CD4-positive, CD25-positive, alpha-beta regulatory T cell (primary cell): ENCODE measurements around the gene ACACB. TPM values are rescaled to one million over a fixed set of nuclear protein-coding genes. Genes with fewer than 3 reads are reported as not detected.

ENCODE experiments used
- ATAC-seq, 2 donors: fragments of 150-1000 bp; cut with Tn5 transposase; one replicate each; pipeline ENCODE4 v1.10.0; 2021; ENCODE audit warnings: low read depth in 2 of 2, moderate number of reproducible peaks in 2 of 2, moderate library complexity in 1 of 2
- DNase-seq, 3 donors: peaks; one replicate each; pipeline versions ENCODE4 v3.0.0 to v3.0.0-alpha.2; 2012 to 2022; ENCODE audit warnings: mixed read lengths in 1 of 3
- H3K27ac ChIP-seq: one replicate; pipeline ENCODE4 v1.7.0; 2013; ENCODE audit warnings: mild to moderate bottlenecking, low read length; ENCODE audit not compliant: insufficient read depth, poor library complexity, severe bottlenecking
- H3K27me3 ChIP-seq: one replicate; pipeline ENCODE4 v1.7.0; 2013; ENCODE audit warnings: low read length; ENCODE audit not compliant: control insufficient read depth, insufficient read depth
- H3K36me3 ChIP-seq: one replicate; pipeline ENCODE4 v1.7.0; 2013; ENCODE audit warnings: mild to moderate bottlenecking, low read length, moderate library complexity; ENCODE audit not compliant: control insufficient read depth, insufficient read depth
- H3K4me1 ChIP-seq: 2 replicates; pipeline ENCODE4 v1.7.0; 2013; ENCODE audit warnings: mild to moderate bottlenecking, low read length; ENCODE audit not compliant: insufficient read depth, control insufficient read depth, poor library complexity, severe bottlenecking
- H3K4me3 ChIP-seq: one replicate; pipeline ENCODE4 v1.7.0; 2013; ENCODE audit warnings: low read depth, mild to moderate bottlenecking, low read length, moderate library complexity
- H3K9me3 ChIP-seq, 2 experiments: 1 replicate in 1 of 2; 2 replicates in 1 of 2; pipeline ENCODE4 v1.7.0; 2013; ENCODE audit warnings: low read length in 2 of 2, mild to moderate bottlenecking in 1 of 2, moderate library complexity in 1 of 2; ENCODE audit not compliant: control insufficient read depth in 2 of 2
- H3K27ac Mint-ChIP-seq, 3 donors: one replicate each; pipeline ENCODE4 v1.8.0; 2020 to 2022; ENCODE audit warnings: mild to moderate bottlenecking in 3 of 3, mixed read lengths in 3 of 3, moderate library complexity in 2 of 3
- H3K27me3 Mint-ChIP-seq: one replicate; pipeline ENCODE4 v1.8.0; 2022; ENCODE audit warnings: mild to moderate bottlenecking, mixed read lengths
- H3K36me3 Mint-ChIP-seq: one replicate; pipeline ENCODE4 v1.8.0; 2020; ENCODE audit warnings: mixed read lengths
- H3K4me1 Mint-ChIP-seq, 4 donors: one replicate each; pipeline ENCODE4 v1.8.0; 2020 to 2022; ENCODE audit warnings: mixed read lengths in 4 of 4, mild to moderate bottlenecking in 1 of 4
- H3K4me3 Mint-ChIP-seq, 4 donors: one replicate each; pipeline ENCODE4 v1.8.0; 2020 to 2022; ENCODE audit warnings: mild to moderate bottlenecking in 4 of 4, mixed read lengths in 4 of 4, moderate library complexity in 3 of 4
- H3K9me3 Mint-ChIP-seq, 7 donors: one replicate each; pipeline ENCODE4 v1.8.0; 2020 to 2022; ENCODE audit warnings: mixed read lengths in 7 of 7, mild to moderate bottlenecking in 3 of 7, moderate library complexity in 2 of 7
- polyA plus RNA-seq, 4 donors: library from polyadenylated mRNA; unstranded; fragments of 300-500 nt; fragmentation: Illumina TruSeq; gene quantifications; one replicate each; pipeline ENCODE4 v1.2.3, GENCODE V29; 2021
- total RNA-seq: library from RNA; stranded (reverse); gene quantifications from one replicate; pipeline ENCODE4 v1.2.3, GENCODE V29; 2022

ACACB gene
- total and polyA plus RNA-seq, 5 donors from 2014 or later = 0.47 to 23.5 (median 1.2) TPM

DNA sequence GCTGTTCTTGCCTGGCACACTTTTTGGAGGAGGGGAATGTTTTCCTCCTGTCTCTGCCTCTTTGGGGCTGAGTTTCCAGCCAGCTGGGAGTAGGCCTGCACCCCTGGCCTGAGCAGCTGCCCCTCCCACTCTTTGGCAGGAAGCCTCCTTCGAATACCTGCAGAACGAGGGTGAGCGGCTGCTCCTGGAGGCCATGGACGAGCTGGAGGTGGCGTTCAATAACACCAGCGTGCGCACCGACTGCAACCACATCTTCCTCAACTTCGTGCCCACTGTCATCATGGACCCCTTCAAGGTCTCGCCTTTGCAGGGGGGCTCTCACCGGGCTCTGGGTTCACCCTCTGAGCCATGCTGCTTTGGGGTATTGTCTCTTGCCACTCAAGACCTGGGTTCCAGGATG lies 123.3 kb downstream of the ACACB start:
- no peak for ATAC-seq
- H3K9me3 Mint-ChIP-seq = no peaks in the 10 kb centered on the region
- H3K4me3 Mint-ChIP-seq = no peak overlapping the region

DNA sequence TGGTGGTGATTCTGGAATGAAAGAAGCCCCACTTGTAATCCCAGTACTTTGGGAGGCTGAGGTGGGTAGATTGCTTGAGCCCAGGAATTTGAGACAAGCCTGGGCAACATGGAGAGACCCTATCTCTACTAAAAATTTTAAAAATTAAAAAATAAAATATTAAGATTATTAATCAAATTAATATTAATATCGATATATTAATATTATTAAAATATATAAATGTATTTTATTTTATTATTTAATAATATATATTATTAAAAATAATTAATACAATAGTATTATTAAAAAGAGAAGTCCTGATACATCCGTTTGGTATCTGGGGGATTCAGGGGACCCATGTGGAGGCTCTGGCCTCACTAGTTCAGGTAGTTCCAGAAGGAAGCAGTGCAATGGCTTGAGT lies 124.0 kb downstream of the ACACB start:
- peaks cover 35% of the 10 kb centered on the region for H3K36me3 Mint-ChIP-seq

More for the DNA sequence above, 123.3 kb downstream of the ACACB start:
- Histone ChIP-seq H3K27me3 (no peaks in the 10 kb centered on the region), H3K9me3 (no peaks in the 10 kb centered on the region), H3K4me3 (no peak overlapping the region), H3K27ac (no peak overlapping the region), H3K4me1 (no peaks in the 10 kb centered on the region), H3K36me3 (peaks cover 42% of the 10 kb centered on the region)
- Mint-ChIP-seq H3K27ac (peak overlapping the region in 1 of 3 donors; percentile 31), H3K4me1 (no peaks in the 10 kb centered on the region), H3K36me3 (peaks cover 40% of the 10 kb centered on the region), H3K27me3 (no peaks in the 10 kb centered on the region)
- no peak for DNase-seq

DNA sequence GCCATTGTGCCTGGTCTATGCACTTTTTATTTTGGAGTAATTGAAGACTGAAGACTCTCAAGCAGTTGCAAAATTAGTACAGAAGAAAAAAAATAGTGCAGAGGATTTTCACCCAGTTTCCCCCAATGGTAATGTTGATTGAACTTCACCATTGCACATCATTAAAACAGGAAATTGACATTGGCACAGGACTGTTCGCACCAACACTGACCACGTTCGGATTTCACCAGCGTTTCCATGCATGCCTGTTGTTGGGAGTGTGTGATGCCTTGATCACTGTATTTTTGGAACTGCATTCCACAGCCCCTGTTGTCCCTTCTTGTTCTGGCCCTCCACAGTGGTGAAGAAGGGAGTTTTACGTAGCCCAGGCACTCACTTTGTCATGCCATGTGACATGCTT lies 125.5 kb downstream of the ACACB start:
- no peaks in the 10 kb centered on the region for H3K4me1 ChIP-seq
- no peaks in the 10 kb centered on the region for H3K9me3 ChIP-seq
- Mint-ChIP-seq H3K9me3 (no peaks in the 10 kb centered on the region), H3K36me3 (peaks cover 40% of the 10 kb centered on the region), H3K4me1 (no peaks in the 10 kb centered on the region), H3K27me3 (no peaks in the 10 kb centered on the region), H3K4me3 (no peak overlapping the region), H3K27ac (no peak overlapping the region)
- no peaks in the 10 kb centered on the region for H3K27me3 ChIP-seq
- H3K27ac ChIP-seq = no peak overlapping the region
- ATAC-seq = no peak
- peaks cover 35% of the 10 kb centered on the region for H3K36me3 ChIP-seq
- no peak for DNase-seq
- no peak overlapping the region for H3K4me3 ChIP-seq

More for the DNA sequence above, 124.0 kb downstream of the ACACB start:
- no peak overlapping the region for H3K4me3 Mint-ChIP-seq
- no peaks in the 10 kb centered on the region for H3K4me1 Mint-ChIP-seq
- no peaks in the 10 kb centered on the region for H3K9me3 Mint-ChIP-seq
- no peaks in the 10 kb centered on the region for H3K27me3 Mint-ChIP-seq
- no peaks in the 10 kb centered on the region for H3K27me3 ChIP-seq
- H3K27ac ChIP-seq = no peak overlapping the region
- no peak overlapping the region for H3K4me3 ChIP-seq
- H3K9me3 ChIP-seq = no peaks in the 10 kb centered on the region
- no peak overlapping the region for H3K27ac Mint-ChIP-seq
- H3K36me3 ChIP-seq = peaks cover 40% of the 10 kb centered on the region
- H3K4me1 ChIP-seq = no peaks in the 10 kb centered on the region
- no peak for DNase-seq
- no peak for ATAC-seq

DNA sequence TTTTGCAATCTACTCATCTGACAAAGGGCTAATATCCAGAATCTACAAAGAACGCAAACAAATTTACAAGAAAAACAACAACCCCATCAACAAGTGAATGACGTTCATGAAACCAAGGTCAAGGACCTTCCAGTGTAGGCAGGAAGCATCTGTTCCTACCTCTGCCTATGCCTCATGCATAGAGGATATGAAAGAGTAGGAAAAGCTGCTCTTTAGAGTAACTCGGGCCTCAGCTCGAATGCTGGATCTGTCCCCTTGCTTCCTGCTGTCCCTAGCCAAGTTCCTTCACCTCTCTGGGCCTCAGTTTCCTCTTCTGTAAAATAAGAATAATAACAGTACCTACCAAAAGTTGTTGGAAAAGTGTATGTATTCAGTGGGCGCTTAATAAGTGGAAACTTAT lies 127.7 kb downstream of the ACACB start:
- no peak overlapping the region for H3K27ac Mint-ChIP-seq

DNA sequence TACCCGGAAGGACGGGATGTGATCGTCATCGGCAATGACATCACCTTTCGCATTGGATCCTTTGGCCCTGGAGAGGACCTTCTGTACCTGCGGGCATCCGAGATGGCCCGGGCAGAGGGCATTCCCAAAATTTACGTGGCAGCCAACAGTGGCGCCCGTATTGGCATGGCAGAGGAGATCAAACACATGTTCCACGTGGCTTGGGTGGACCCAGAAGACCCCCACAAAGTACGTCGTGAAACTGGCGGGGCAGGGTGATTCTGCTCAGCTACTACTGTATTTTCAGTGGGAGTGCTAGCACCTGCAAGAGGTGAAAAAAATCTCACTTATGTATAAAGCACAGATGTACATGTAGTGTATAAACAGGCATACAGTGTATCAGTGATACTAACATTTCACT lies 129.8 kb downstream of the ACACB start:
- Histone ChIP-seq H3K4me1 (no peaks in the 10 kb centered on the region), H3K9me3 (no peaks in the 10 kb centered on the region), H3K36me3 (peaks cover 18% of the 10 kb centered on the region), H3K27me3 (no peaks in the 10 kb centered on the region), H3K4me3 (no peak overlapping the region), H3K27ac (no peak overlapping the region)
- ATAC-seq = no peak
- H3K9me3 Mint-ChIP-seq = peaks cover 0 to 4% (median 0%) of the 10 kb centered on the region in 7 donors
- no peak overlapping the region for H3K27ac Mint-ChIP-seq
- peaks cover 0 to 6% (median under 1%) of the 10 kb centered on the region in 4 donors for H3K4me1 Mint-ChIP-seq
- no peak overlapping the region for H3K4me3 Mint-ChIP-seq
- no peak for DNase-seq
- H3K27me3 Mint-ChIP-seq = no peaks in the 10 kb centered on the region
- H3K36me3 Mint-ChIP-seq = peaks cover 45% of the 10 kb centered on the region

More for the DNA sequence above, 127.7 kb downstream of the ACACB start:
- no peak for ATAC-seq
- H3K4me3 ChIP-seq = no peak overlapping the region
- H3K9me3 Mint-ChIP-seq = peaks cover 0 to 1% (median 0%) of the 10 kb centered on the region in 7 donors
- H3K4me1 Mint-ChIP-seq = no peaks in the 10 kb centered on the region
- peaks cover 27% of the 10 kb centered on the region for H3K36me3 ChIP-seq
- no peaks in the 10 kb centered on the region for H3K27me3 Mint-ChIP-seq
- H3K9me3 ChIP-seq = no peaks in the 10 kb centered on the region
- no peaks in the 10 kb centered on the region for H3K4me1 ChIP-seq
- DNase-seq = no peak
- no peak overlapping the region for H3K4me3 Mint-ChIP-seq
- H3K27me3 ChIP-seq = no peaks in the 10 kb centered on the region
- peaks cover 38% of the 10 kb centered on the region for H3K36me3 Mint-ChIP-seq
- H3K27ac ChIP-seq = no peak overlapping the region

DNA sequence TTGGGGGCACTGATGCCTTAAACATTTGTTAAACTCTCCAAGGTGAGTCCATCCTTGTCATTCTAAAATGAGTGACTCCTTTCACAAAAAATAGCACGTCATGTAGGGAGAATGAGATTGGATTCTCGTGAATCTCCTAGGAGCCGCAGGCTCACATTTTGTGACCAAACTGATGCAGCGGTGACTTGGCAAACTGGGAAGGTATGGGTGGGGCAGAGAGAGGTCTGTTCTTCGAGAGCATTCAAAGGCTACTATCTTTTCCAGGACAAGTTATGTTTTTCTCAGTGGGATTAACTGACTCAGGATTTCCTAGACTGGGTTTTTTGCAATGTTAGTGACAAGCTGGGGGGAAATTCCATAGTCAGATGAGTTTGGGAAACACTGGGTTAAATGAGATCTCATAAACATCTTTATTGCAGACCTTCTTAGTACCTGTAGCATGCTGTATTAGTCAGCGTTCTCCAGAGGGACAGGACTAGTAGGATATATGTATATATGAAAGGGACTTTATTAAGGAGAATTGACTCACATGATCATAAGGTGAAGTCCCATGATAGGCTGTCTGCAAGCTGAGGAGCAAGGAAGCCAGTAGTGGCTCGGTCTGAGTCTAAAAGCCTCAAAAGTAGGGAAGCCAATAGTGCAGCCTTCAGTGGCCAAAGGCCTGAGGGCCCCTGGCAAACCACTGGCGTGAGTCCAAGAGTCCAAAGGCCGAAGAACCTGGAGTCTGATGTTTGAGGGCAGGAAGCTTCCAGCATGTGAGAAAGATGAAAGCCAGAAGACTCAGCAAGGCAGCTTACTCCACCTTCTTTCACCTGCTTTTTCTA lies 131.7 kb downstream of the ACACB start:
- Histone ChIP-seq H3K27ac (no peak overlapping the region), H3K27me3 (no peaks in the 10 kb centered on the region), H3K9me3 (no peaks in the 10 kb centered on the region), H3K4me3 (no peak overlapping the region), H3K36me3 (peaks cover under 1% of the 10 kb centered on the region), H3K4me1 (no peaks in the 10 kb centered on the region)
- ATAC-seq (no peak), DNase-seq (no peak)
- peaks cover 0 to 6% (median 3%) of the 10 kb centered on the region in 4 donors for H3K4me1 Mint-ChIP-seq
- H3K27ac Mint-ChIP-seq = no peak overlapping the region
- peaks cover 47% of the 10 kb centered on the region for H3K36me3 Mint-ChIP-seq
- peaks cover 0 to 7% (median 2%) of the 10 kb centered on the region in 7 donors for H3K9me3 Mint-ChIP-seq
- no peaks in the 10 kb centered on the region for H3K27me3 Mint-ChIP-seq
- H3K4me3 Mint-ChIP-seq = no peak overlapping the region

DNA sequence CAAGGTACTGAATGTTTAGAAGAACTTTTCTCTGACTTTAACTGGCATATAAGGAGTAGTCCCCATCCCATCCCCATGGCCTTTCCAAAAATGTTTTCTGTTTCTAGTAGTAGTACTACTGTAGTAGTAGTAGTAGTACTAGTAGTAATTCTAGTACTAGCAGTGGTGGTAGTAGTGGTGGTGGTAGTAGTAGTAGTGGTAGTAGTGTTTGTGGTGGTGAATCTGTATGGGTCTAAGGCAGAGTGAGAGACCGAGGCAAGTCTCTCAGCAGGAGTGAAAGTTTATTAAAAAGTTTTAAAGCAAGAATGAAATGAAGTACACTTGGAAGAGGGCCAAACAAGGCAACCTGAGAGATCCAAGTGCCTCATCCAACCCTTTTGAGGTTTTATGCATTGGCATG lies 134.1 kb downstream of the ACACB start:
- H3K27me3 ChIP-seq = no peaks in the 10 kb centered on the region
- H3K9me3 ChIP-seq = peaks cover 7 to 11% of the 10 kb centered on the region in 2 experiments
- ATAC-seq = no peak
- H3K4me3 Mint-ChIP-seq = no peak overlapping the region
- H3K9me3 Mint-ChIP-seq = peaks cover 0 to 18% (median 8%) of the 10 kb centered on the region in 7 donors
- peaks cover 60% of the 10 kb centered on the region for H3K36me3 Mint-ChIP-seq
- no peak overlapping the region for H3K27ac Mint-ChIP-seq
- DNase-seq = no peak
- no peak overlapping the region for H3K4me3 ChIP-seq
- H3K4me1 Mint-ChIP-seq = peaks cover 0 to 6% (median 3%) of the 10 kb centered on the region in 4 donors
- H3K4me1 ChIP-seq = no peaks in the 10 kb centered on the region
- no peaks in the 10 kb centered on the region for H3K27me3 Mint-ChIP-seq
- H3K36me3 ChIP-seq = peaks cover 2% of the 10 kb centered on the region
- H3K27ac ChIP-seq = no peak overlapping the region

DNA sequence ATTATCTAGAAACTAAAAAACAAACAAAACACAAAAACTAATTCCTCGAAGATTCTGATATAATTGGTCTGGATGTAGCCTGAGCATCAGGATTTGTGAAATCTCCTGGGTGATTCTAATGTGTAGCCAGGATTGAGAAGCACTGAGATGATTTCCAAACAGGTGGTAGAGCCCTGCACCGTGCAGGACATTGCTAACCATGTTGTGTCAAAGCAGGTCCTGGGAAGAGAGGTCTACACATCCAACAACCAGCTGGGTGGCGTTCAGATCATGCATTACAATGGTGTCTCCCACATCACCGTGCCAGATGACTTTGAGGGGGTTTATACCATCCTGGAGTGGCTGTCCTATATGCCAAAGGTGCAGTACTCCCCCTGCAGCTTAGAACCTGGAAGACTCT lies 136.4 kb downstream of the ACACB start:
- Histone ChIP-seq H3K27me3 (no peaks in the 10 kb centered on the region), H3K27ac (no peak overlapping the region), H3K9me3 (peaks cover 7 to 11% of the 10 kb centered on the region in 2 experiments), H3K4me3 (no peak overlapping the region), H3K36me3 (peaks cover 2% of the 10 kb centered on the region), H3K4me1 (no peaks in the 10 kb centered on the region)
- peaks cover 0 to 18% (median 8%) of the 10 kb centered on the region in 7 donors for H3K9me3 Mint-ChIP-seq
- H3K4me1 Mint-ChIP-seq = peaks cover 0 to 6% (median 3%) of the 10 kb centered on the region in 4 donors
- no peak overlapping the region for H3K27ac Mint-ChIP-seq
- DNase-seq = no peak
- peaks cover 63% of the 10 kb centered on the region for H3K36me3 Mint-ChIP-seq
- no peak overlapping the region for H3K4me3 Mint-ChIP-seq
- no peaks in the 10 kb centered on the region for H3K27me3 Mint-ChIP-seq
- ATAC-seq = no peak
